ENCODE data around the gene PTAFR.

- TF ChIP-seq SUZ12 (IDR thresholded peaks at IDR 0.05; ENCODE audit: extremely low read depth, insufficient read depth, insufficient read length) (no peak), YY1 (IDR thresholded peaks at IDR 0.05; ENCODE audit: insufficient read depth, insufficient read length) (no peak)
Observed at GRCh38 chr1:28190337-28190979, 14.0 kb upstream of the PTAFR start.
